Measurements from ENCODE around the gene ADAP2.

Gene ADAP2

GRCh38 chr17:30990458-30990857, 68.7 kb downstream of the ADAP2 start:
- TF ChIP-seq CTCF (conservative IDR thresholded peaks at IDR 0.05; ENCODE audit: low read depth) = no peak
- no peak overlapping the region for H3K27ac ChIP-seq
- DNase-seq (ENCODE audit: low spot score) = no peak
- ChIA-PET POLR2A (ENCODE audit: low non-redundant PET) (no interaction called here), CTCF (no interaction called here)

DNA sequence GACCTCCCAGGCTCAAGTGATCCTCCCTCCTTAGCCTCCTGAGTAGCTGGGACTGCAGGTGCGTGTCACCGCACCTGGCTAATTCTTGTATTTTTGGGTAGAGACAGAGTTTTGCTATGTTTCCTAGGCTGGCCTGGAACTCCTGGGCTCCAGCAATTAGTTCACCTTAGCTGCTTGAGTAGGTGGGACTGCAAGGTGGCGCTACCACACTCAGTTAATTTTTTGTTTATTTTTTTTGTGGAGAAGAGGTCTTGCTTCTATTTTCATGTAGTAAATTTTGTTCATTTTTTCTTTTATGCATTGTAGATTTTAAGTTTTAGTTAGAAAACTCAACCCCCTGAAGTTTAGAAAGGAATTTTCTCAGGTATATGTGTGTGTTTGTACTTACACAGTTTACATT, 70.8 kb downstream of the ADAP2 start:
- no peak overlapping the region for H3K27ac ChIP-seq
- no peak for TF ChIP-seq CTCF (conservative IDR thresholded peaks at IDR 0.05; ENCODE audit: low read depth)
- DNase-seq (ENCODE audit: low spot score) = no peak
- POLR2A ChIA-PET (ENCODE audit: low non-redundant PET) = no interaction called here
- CTCF ChIA-PET = no interaction called here

- no peak for DNase-seq (ENCODE audit: low spot score)
- TF ChIP-seq CTCF (conservative IDR thresholded peaks at IDR 0.05; ENCODE audit: low read depth) = no peak
Measured at GRCh38 chr17:30995347-30995746, 73.6 kb downstream of the ADAP2 start.

DNA sequence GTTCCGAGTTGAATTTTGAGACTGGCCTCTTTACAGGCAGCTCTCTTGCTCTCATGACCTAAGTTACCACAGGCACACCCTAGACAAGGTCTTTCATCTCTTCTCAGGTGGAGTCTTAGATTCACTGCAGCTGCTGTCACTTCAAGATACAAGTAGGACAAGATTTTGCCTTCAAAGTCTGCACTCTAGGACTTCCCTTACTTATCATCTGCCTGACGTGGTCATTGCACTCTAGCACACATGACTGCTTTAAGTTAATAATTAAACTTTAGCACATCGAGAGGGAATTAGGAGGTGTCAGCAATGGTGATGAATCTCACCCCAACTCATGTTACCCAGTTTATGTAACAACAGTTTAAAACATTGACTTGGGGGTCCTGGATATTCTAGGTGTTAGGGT, 74.7 kb downstream of the ADAP2 start:
- TF ChIP-seq CTCF (conservative IDR thresholded peaks at IDR 0.05; ENCODE audit: low read depth) = no peak
- no peak for DNase-seq (ENCODE audit: low spot score)
- ChIA-PET CTCF (no interaction called here), POLR2A (ENCODE audit: low non-redundant PET) (no interaction called here)
- no peak overlapping the region for H3K27ac ChIP-seq

More at GRCh38 chr17:30995347-30995746, 73.6 kb downstream of the ADAP2 start:
- ChIA-PET CTCF (interaction anchor here (0.6 kb wide), 1 partner anchor 57 kb away, joined by 3 read pairs; no protein-coding TSS in a partner anchor), POLR2A (ENCODE audit: low non-redundant PET) (no interaction called here)
- H3K27ac ChIP-seq = no peak overlapping the region

- ChIA-PET CTCF (interaction anchor here (0.7 kb wide), 1 partner anchor 520 kb away, joined by 4 read pairs; no protein-coding TSS in a partner anchor), POLR2A (ENCODE audit: low non-redundant PET) (no interaction called here)
- no peak overlapping the region for H3K27ac ChIP-seq
- TF ChIP-seq CTCF (conservative IDR thresholded peaks at IDR 0.05; ENCODE audit: low read depth) = no peak
- DNase-seq (ENCODE audit: low spot score) = no peak
Measured at GRCh38 chr17:30997270-30997669, 75.5 kb downstream of the ADAP2 start.

DNA sequence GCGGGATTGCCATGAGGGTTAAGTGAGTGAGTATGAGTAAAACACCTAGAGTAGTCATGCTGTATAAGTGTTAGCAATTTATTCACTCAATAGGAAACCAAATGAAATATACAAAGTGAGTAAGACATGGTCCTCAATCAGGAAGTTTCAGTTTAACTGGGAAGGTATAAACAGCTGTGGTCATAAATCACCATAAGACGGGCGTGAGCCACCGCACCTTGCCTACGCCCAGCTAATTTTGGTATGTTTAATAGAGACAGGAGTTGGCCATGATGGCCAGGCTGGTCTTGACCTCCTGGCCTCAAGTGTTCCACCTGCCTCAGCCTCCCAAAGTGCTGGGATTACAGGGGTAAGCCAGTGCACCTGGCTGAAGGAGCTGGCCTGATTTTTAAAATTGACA, 76.1 kb downstream of the ADAP2 start:
- DNase-seq (ENCODE audit: low spot score) = no peak
- POLR2A ChIA-PET (ENCODE audit: low non-redundant PET) = no interaction called here
- CTCF ChIA-PET = no interaction called here
- no peak overlapping the region for H3K27ac ChIP-seq
- TF ChIP-seq CTCF (conservative IDR thresholded peaks at IDR 0.05; ENCODE audit: low read depth) = no peak

DNA sequence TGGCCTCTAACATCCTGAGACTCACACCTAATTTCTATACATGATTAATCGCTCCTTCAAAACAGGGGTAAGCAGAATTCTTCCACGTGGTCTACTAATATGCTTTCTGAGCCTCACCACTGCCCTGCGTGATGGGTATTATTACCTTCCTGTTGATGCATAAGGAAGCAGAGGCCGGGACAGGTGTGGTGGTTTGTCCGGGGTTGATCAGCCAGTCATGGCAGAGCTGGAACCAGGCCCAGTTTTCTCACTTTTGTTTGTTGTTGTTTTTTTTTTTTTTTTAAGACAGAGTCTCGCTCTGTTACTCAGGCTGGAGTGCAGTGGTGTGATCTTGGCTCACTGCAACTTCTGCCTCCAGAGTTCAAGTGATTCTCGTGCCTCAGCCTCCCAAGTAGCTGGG, 80.3 kb downstream of the ADAP2 start:
- no peak for DNase-seq (ENCODE audit: low spot score)
- POLR2A ChIA-PET (ENCODE audit: low non-redundant PET) = no interaction called here
- CTCF ChIA-PET = no interaction called here
- TF ChIP-seq CTCF (conservative IDR thresholded peaks at IDR 0.05; ENCODE audit: low read depth) = no peak
- H3K27ac ChIP-seq = no peak overlapping the region

Measured in RWPE1 (cell line).